OCI-LY1 (cell line): ENCODE results near the gene MRPL19.

Source experiments
- H2AFZ ChIP-seq: fragments of 200-600 bp; sonication (generic), shearing (Covaris generic); 2 replicates; pipeline ENCODE4 v1.6.0; 2014; ENCODE audit warnings: antibody characterized with exemption, mild to moderate bottlenecking, low read length
- H3F3A ChIP-seq: fragments of 200-600 bp; sonication (generic), shearing (Covaris generic); 2 replicates; pipeline ENCODE4 v1.6.0; 2014; ENCODE audit warnings: mild to moderate bottlenecking, antibody characterized with exemption, low read length, moderate library complexity; ENCODE audit not compliant: insufficient read depth
- H3K27ac ChIP-seq: fragments of 200-600 bp; sonication (generic); 2 replicates; pipeline ENCODE4 v1.5.1; 2014; ENCODE audit warnings: low read length, mixed run types, mild to moderate bottlenecking, low read depth; ENCODE audit not compliant: poor library complexity, severe bottlenecking
- H3K27me3 ChIP-seq: fragments of 200-600 bp; sonication (generic); 2 replicates; pipeline ENCODE4 v1.6.0; 2014; ENCODE audit warnings: antibody characterized with exemption, mild to moderate bottlenecking, low read length, moderate library complexity; ENCODE audit not compliant: insufficient read depth
- H3K36me3 ChIP-seq: fragments of 200-600 bp; sonication (generic); 2 replicates; pipeline ENCODE4 v1.6.1; 2014; ENCODE audit warnings: mild to moderate bottlenecking, antibody characterized with exemption, low read length, moderate library complexity, mixed read lengths; ENCODE audit not compliant: insufficient read depth
- H3K4me1 ChIP-seq: fragments of 200-600 bp; sonication (generic); 2 replicates; pipeline ENCODE4 v1.5.1; 2014; ENCODE audit warnings: mild to moderate bottlenecking, low read length, moderate library complexity; ENCODE audit not compliant: insufficient read depth, severe bottlenecking
- H3K4me2 ChIP-seq: fragments of 200-600 bp; sonication (generic), shearing (Covaris generic); 2 replicates; pipeline ENCODE4 v1.6.1; 2014; ENCODE audit warnings: low read length
- H3K4me3 ChIP-seq: fragments of 200-600 bp; sonication (generic); 2 replicates; pipeline ENCODE4 v1.5.1; 2014; ENCODE audit warnings: low read length, low read depth, mild to moderate bottlenecking, mixed read lengths; ENCODE audit not compliant: poor library complexity, severe bottlenecking
- H3K79me2 ChIP-seq: fragments of 200-600 bp; shearing (Covaris generic); 2 replicates; pipeline ENCODE4 v1.6.1; 2016; ENCODE audit warnings: mixed run types, low read length, mixed read lengths; ENCODE audit not compliant: insufficient read depth
- H3K9ac ChIP-seq: fragments of 200-600 bp; sonication (generic), shearing (Covaris generic); 2 replicates; pipeline ENCODE4 v1.6.1; 2014; ENCODE audit warnings: mild to moderate bottlenecking, low read length, mixed read lengths
- H3K9me2 ChIP-seq: fragments of 200-600 bp; sonication (generic), shearing (Covaris generic); 2 replicates; pipeline ENCODE4 v1.6.1; 2014; ENCODE audit warnings: low read depth, mild to moderate bottlenecking, low read length, mixed read lengths
- H3K9me3 ChIP-seq: fragments of 200-600 bp; shearing (Covaris generic); 2 replicates; pipeline ENCODE4 v1.6.1; 2014; ENCODE audit warnings: low read length, mixed read lengths
- H4K20me1 ChIP-seq: fragments of 200-600 bp; sonication (generic), shearing (Covaris generic); 2 replicates; pipeline ENCODE4 v1.6.0; 2016; ENCODE audit warnings: mild to moderate bottlenecking, low read length; ENCODE audit not compliant: insufficient read depth
- EZH2 ChIP-seq: fragments of 200-600 bp; sonication (generic), shearing (Covaris generic); IDR thresholded peaks from 2 replicates; pipeline ENCODE4 v1.8.0; 2017; ENCODE audit warnings: borderline replicate concordance, mixed run types, mild to moderate bottlenecking, antibody characterized with exemption, low read length, moderate library complexity, mixed read lengths
- TF ChIP-seq, protein P1 (sequence below): fragments of 200-600 bp; sonication (generic), shearing (Covaris generic); IDR thresholded peaks from 2 replicates; pipeline ENCODE4 v1.5.1; 2017; ENCODE audit warnings: mild to moderate bottlenecking, antibody characterized with exemption, low read length, moderate library complexity, mixed read lengths

MRPL19 gene

DNA sequence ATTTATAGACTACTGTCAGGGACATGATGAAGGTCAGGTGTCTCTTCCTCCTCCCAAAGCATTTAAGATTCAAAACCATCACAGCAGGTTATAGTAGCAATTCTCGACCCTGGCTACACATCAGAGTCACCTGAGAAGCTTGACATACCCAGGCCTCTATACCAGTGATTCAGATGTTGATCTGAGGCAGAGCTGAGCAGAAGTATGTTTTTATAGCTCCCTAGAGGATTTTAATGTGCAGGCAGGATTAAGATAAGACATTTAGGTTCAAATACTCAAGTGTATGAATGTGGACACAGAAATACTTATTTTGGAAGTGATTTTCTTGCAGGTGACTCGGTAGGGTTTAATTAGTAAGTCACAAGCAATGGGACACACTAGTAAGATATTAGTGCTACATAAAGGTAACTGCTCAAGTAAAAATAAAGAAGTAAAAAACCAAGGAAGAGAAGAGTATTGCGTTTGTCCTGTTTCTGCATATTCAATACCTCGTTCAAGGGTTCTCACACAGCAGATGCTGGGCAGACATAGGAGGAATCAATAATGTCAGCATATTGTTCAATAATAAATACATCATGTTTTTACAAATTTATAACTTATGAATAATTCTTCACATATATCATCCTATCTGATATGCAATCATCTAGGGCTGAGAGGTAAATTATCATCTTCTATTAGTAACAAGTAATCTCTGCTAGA lies 57.2 kb downstream of the MRPL19 start:
- no peak for TF ChIP-seq EZH2
- TF ChIP-seq, protein P1, sequence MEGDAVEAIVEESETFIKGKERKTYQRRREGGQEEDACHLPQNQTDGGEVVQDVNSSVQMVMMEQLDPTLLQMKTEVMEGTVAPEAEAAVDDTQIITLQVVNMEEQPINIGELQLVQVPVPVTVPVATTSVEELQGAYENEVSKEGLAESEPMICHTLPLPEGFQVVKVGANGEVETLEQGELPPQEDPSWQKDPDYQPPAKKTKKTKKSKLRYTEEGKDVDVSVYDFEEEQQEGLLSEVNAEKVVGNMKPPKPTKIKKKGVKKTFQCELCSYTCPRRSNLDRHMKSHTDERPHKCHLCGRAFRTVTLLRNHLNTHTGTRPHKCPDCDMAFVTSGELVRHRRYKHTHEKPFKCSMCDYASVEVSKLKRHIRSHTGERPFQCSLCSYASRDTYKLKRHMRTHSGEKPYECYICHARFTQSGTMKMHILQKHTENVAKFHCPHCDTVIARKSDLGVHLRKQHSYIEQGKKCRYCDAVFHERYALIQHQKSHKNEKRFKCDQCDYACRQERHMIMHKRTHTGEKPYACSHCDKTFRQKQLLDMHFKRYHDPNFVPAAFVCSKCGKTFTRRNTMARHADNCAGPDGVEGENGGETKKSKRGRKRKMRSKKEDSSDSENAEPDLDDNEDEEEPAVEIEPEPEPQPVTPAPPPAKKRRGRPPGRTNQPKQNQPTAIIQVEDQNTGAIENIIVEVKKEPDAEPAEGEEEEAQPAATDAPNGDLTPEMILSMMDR: no peak
- Histone ChIP-seq H3K9ac (no peak overlapping the region), H3K4me3 (no peak overlapping the region), H3K27me3 (no peaks in the 10 kb centered on the region), H3K79me2 (peaks cover 2% of the 10 kb centered on the region), H3K4me2 (no peak overlapping the region), H3K9me3 (no peaks in the 10 kb centered on the region), H3K9me2 (no peaks in the 10 kb centered on the region), H3K27ac (no peak overlapping the region), H3F3A (no peaks in the 10 kb centered on the region), H4K20me1 (no peaks in the 10 kb centered on the region), H2AFZ (no peak overlapping the region), H3K4me1 (peaks cover 3% of the 10 kb centered on the region), H3K36me3 (peaks cover 70% of the 10 kb centered on the region)

- no peak overlapping the region for H3K27ac ChIP-seq
- no peak overlapping the region for H2AFZ ChIP-seq
- no peak overlapping the region for H3K4me3 ChIP-seq
- peaks cover 50% of the 10 kb centered on the region for H3K36me3 ChIP-seq
- no peaks in the 10 kb centered on the region for H3K27me3 ChIP-seq
- H3K9ac ChIP-seq: no peak overlapping the region
- H3K9me2 ChIP-seq: no peaks in the 10 kb centered on the region
- no peaks in the 10 kb centered on the region for H3F3A ChIP-seq
- no peak overlapping the region for H3K4me2 ChIP-seq
- H4K20me1 ChIP-seq: no peaks in the 10 kb centered on the region
- no peaks in the 10 kb centered on the region for H3K9me3 ChIP-seq
- peaks cover 18% of the 10 kb centered on the region for H3K79me2 ChIP-seq
- TF ChIP-seq, protein P1: no peak
- TF ChIP-seq EZH2: no peak
- peaks cover 13% of the 10 kb centered on the region for H3K4me1 ChIP-seq
These were observed 59.3 kb downstream of the MRPL19 start for GRCh38 chr2:75705921-75706320.

GRCh38 chr2:75707901-75708300 lies 61.3 kb downstream of the MRPL19 start:
- Histone ChIP-seq H3F3A (no peaks in the 10 kb centered on the region), H3K79me2 (peaks cover 18% of the 10 kb centered on the region), H3K27me3 (no peaks in the 10 kb centered on the region), H3K9ac (no peak overlapping the region), H3K4me2 (no peak overlapping the region), H4K20me1 (no peaks in the 10 kb centered on the region), H3K27ac (no peak overlapping the region), H3K36me3 (peaks cover 31% of the 10 kb centered on the region), H2AFZ (no peak overlapping the region), H3K9me2 (no peaks in the 10 kb centered on the region), H3K4me3 (no peak overlapping the region), H3K9me3 (no peaks in the 10 kb centered on the region), H3K4me1 (peaks cover 19% of the 10 kb centered on the region)
- TF ChIP-seq, protein P1: no peak
- TF ChIP-seq EZH2: no peak
